NCI-H2107 (cell line): ENCODE results near the gene ITGB1.
"Not testable (repeated sequence)": the region's sequence is repeated elsewhere in the genome, so short reads cannot be mapped to it uniquely, and the experiment has no call there.

Experiments
- DNase-seq: peaks from one replicate; lab custom pipeline; 2025; lab: John Stamatoyannopoulos, UW

Gene ITGB1

DNA sequence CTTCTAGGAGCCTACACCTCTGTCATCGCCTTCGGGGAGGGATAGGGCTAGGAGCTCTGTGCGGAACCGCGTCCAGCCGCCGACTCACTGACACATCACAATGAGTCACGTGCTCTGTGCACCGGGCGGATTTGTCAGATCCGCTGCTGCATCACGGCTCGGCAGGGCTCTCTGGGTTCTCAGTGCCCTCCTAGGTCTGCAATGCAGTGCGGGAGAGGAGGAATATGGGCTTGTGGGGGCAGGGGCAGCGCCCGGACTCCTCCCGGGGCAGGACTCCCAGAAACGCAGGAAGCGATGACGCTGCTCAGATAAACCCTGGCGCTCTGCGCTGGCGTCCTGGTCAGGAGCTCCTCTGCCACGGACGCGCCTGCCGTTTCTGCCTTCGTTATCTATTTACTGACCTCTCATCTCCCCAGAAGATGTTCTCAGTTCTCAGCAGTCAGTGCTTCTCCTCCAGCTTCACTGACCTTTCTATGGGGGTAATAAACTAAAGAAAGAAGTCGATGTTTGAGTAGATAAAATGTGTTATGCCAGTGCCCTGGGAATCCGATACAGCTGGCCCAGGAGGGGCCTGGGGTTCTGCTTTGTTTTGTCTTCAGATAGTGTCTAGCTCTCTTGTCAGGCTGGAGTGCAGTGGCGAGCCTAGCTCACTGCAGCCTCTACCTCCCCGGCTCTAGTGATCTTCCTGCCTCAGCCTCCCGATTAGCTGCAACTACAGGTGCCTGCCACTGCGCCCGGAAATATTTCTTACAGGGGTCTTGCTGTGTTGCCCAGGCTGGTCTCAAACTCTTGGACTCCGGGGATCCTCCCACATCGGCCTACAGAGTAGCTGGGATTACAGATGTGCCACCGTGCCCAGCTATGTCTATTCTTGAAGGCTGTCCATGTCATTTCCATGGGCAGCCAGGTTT lies 22.8 kb upstream of the ITGB1 start:
- DNase-seq: peak; percentile 51

DNA sequence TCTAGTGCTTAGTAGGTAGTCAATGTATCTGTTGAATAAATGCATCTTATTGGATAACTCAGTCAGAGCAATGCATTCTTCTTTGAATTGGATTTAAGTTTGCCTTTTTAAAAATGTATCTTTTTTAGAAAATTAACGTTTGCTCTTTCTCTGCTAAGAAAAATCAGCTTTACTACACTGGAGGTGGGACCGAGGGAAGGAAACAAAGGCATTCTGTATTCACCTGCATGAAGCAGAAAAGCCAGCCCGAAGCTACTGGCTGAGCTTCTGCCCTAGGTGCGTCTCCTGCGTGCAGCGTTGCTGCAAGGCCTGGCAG lies 22.2 kb upstream of the ITGB1 start:
- DNase-seq: no peak

DNA sequence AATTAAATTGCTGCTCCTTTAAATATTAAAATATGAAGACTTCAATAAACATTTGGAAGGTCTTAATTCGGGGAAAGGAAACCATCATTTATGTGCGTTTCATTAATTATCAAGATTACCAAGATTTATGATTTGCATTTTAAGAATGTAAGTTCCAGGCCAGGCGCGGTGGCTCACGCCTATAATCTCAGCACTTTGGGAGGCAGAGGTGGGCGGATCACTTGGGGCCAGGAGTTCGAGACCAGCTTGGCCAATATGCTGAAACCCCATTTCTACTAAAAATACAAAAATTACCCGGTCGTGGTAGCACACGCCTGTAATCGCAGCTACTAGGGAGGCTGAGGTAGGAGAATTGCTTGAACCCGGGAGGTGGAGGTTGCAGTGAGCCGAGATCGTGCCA lies 21.7 kb upstream of the ITGB1 start:
- DNase-seq: not testable (repeated sequence)

- no peak for DNase-seq
Observed at GRCh38 chr10:32979041-32979440, 21.0 kb upstream of the ITGB1 start.

- DNase-seq: not testable (repeated sequence)
Observed at GRCh38 chr10:32977846-32978809, 20.1 kb upstream of the ITGB1 start.

DNA sequence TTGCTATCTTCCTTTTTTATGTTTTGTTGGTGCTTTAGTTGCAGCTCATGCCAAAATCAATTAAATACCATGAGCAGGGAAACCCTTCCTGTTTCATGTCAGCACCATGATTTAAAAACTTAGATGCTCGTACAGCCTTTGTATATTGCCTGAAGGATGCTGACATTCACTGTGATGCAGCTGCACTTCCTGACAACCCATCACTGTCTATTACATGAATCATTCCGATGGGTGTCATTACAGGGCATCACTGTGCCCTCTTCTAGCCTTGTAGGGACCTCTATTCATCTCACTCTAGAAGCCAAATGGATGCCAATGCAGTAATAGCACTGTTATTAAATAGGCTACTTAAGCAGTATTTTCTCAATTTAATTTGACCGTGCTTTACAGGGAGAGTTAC lies 18.3 kb upstream of the ITGB1 start:
- no peak for DNase-seq

GRCh38 chr10:32972929-32973328 lies 14.9 kb upstream of the ITGB1 start:
- DNase-seq: no peak

- DNase-seq: no peak
Observed at GRCh38 chr10:32972460-32972859, 14.4 kb upstream of the ITGB1 start.

- DNase-seq: no peak
Observed at GRCh38 chr10:32971536-32972091, 13.6 kb upstream of the ITGB1 start.

DNA sequence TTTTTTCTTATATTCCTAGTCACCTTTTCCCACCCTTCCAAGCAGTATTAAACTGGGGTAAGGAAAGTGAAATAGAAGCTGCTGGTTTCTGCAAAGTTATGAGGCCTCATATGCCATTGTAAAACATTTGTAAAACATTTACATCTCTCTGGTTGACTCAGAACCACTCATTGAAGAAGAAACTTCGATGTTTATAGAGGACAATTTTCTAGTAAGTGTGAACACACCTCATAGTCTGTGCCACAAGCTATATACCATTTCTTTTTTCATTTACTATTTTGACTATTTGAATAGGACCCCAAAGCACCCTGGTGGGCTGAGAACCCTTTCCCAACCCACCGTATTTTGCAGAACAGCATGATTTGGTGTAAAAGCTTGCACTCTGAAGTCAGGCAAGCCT lies 12.9 kb upstream of the ITGB1 start:
- DNase-seq: no peak

DNA sequence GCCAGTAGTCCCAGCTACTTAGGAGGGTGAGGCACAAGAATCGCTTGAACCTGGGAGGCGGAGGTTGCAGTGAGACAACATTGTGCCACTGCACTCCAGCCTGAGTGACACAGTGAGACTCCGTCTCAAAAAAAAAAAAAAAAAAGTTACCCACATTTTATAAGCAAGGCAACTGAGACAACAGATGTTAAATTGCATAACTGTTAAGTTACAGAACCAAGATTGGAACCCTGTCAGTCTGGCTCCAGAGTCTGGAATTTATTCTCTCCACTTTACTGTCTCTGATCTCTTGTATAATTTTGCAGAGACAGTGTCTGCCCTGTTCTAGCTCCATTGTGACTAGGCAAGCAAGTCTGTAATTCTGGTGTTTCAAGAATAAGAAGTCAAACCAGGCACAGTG lies 6.2 kb upstream of the ITGB1 start:
- no peak for DNase-seq

DNA sequence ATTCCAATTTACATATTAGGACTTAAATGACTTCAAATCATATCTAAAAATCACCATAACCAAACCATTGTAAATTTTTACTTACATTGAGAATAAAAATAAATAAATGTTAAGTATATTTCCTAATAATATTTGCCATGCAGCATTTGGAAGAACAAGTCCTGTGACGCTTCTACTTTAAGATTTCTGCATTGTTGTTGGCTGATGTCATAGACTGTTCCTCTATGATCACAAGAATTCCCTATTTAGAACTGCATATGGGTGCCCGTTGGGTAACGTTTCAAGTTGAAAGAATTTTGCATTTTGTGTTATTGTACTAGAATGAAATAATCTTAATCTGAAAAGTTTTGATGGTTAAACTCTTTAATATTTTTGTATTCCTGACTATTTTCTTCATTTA lies 5.1 kb upstream of the ITGB1 start:
- no peak for DNase-seq

GRCh38 chr10:32962521-32962920 lies 4.5 kb upstream of the ITGB1 start:
- no peak for DNase-seq

GRCh38 chr10:32961895-32962369 lies 3.9 kb upstream of the ITGB1 start:
- DNase-seq: no peak

DNA sequence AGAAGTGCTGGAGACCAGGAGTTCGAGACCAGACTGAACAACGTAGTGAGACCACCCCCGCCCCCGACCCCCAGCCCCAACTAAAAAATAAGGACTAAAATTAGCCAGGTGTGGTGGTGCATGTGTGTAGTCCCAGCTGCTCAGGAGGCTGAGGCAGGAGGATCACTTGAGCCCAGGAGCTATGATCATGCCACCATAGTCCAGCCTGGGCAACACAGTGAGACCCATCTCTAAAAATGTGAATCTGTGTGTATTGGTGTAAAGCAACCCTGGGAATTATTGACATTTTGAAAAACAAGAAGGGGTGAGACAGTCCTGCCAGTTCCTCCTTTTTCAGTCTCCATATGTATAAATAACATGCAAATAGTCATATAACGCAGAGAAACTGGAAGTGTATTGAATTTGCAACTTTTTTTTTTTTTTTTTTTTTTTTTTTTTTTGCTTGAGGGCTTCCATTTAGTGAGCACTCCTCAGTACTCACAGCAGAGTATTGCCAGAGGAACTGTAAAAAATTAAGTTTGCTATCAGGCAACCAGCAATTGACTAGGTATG lies 3.4 kb upstream of the ITGB1 start:
- no peak for DNase-seq

DNA sequence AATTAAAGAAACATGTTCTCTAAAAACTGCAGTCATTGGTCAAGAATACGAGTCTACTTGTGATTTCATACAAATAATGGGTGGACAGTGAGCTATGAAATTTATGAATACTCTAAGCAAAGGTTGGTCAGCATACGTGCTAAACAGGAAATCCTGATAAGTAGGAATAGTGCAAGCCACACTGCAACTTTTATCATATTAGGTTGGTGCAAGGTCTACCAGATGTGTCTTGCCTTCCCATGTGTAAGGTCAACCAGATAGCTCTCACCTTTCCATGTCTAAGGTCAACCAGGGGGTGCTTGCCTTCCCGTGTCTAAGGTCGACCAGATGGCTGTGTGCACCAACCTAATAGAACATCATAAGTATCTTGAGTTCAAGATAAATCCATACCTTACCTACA lies 2.0 kb upstream of the ITGB1 start:
- DNase-seq: no peak

- DNase-seq: no peak
Observed at GRCh38 chr10:32959006-32959920, 1.2 kb upstream of the ITGB1 start.

GRCh38 chr10:32957341-32958084 lies 517 bp downstream of the ITGB1 start:
- DNase-seq: no peak

- DNase-seq: no peak
Observed at GRCh38 chr10:32956365-32957197, 1.4 kb downstream of the ITGB1 start.

DNA sequence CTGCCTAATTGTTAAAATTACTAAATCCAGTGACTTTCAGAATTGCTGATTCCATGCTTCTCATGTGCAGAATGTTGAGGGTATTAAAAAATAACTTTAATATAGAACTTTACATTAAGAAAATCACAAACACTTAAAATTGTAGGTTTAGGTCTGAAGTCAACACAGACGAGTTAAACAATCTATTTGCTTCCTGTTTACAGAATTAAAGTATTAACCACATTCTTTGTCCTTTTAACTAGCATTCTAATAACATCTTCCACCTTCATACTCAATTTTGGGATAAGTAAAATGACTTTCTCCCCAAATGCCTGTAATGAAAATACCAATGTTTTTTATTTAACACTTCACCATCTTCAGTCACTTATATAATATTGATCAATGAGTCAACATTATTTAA lies 2.2 kb downstream of the ITGB1 start:
- no peak for DNase-seq
